Muscle layer of duodenum (tissue), 2 donors: ENCODE measurements around the gene ADSS2.
A peak's percentile ranks its signal among the peaks of the same experiment; 100 is the strongest.

ENCODE experiments used
- H3K27ac ChIP-seq: one replicate; pipeline ENCODE4 v1.7.0; 2013; ENCODE audit warnings: mild to moderate bottlenecking, low read length
- H3K27me3 ChIP-seq: one replicate; pipeline ENCODE4 v1.7.0; 2013; ENCODE audit warnings: low read depth, mild to moderate bottlenecking, control low read depth, low read length
- H3K36me3 ChIP-seq, 2 donors: one replicate each; pipeline ENCODE4 v1.7.0; 2013; ENCODE audit warnings: low read length in 2 of 2, control low read depth in 1 of 2, mild to moderate bottlenecking in 1 of 2; ENCODE audit not compliant: insufficient read depth in 2 of 2, control insufficient read depth in 1 of 2
- H3K4me1 ChIP-seq, 2 donors: one replicate each; pipeline ENCODE4 v1.7.0; 2013; ENCODE audit warnings: low read length in 2 of 2, mild to moderate bottlenecking in 2 of 2, control low read depth in 1 of 2, moderate library complexity in 1 of 2; ENCODE audit not compliant: insufficient read depth in 2 of 2, control insufficient read depth in 1 of 2
- H3K4me3 ChIP-seq, 2 donors: one replicate each; pipeline ENCODE4 v1.7.0; 2013; ENCODE audit warnings: low read length in 2 of 2, low read depth in 1 of 2, mild to moderate bottlenecking in 1 of 2
- H3K9me3 ChIP-seq, 2 donors: one replicate each; pipeline ENCODE4 v1.7.0; 2013; ENCODE audit warnings: low read length in 2 of 2, control low read depth in 1 of 2, mild to moderate bottlenecking in 1 of 2; ENCODE audit not compliant: control insufficient read depth in 1 of 2
- donor health status: healthy.

The ADSS2 gene

DNA sequence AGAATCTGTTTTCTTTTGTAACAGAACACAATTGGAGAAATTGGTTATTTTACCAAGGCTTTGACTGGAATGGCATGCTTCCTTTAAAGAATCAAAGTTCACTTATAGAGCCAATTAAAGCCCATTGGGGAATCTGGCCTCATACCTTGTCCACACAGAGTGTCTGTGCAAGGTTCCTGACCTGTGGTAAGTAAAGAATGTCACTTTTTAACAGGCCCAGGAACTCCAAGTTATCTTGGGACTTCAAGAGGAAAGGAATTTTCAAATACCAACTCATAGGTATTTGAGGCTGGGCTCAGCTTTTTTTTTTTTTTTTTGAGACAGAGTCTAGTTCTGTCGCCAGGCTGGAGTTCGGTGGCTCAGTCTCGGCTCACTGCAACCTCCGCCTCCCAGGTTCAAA is 7.1 kb upstream of the ADSS2 start:
- H3K27ac ChIP-seq, result no peak overlapping the region
- peaks cover 0 to 11% of the 10 kb centered on the region in 2 donors for H3K4me1 ChIP-seq
- H3K36me3 ChIP-seq, result no peaks in the 10 kb centered on the region
- H3K4me3 ChIP-seq, result no peak overlapping the region
- no peaks in the 10 kb centered on the region for H3K9me3 ChIP-seq
- no peaks in the 10 kb centered on the region for H3K27me3 ChIP-seq

DNA sequence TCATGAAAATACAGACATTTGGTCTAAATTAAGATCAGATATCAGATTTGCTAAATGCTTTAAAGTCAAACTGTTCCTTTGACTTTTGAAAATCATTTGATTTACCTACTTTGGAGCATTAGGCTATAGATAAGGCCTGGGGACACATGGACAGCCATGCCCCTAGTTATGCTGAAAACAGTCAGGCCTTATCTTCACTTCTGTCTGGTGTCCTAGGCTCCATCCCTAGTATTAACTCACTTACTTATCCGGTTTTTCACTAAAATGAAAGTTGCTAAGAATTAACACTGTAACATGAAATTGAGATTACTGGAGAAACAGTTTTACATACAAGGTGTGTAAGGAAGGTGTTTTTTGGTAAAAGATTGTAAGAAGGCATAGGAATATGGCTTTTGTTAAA is 4.9 kb upstream of the ADSS2 start:
- H3K27me3 ChIP-seq, result no peaks in the 10 kb centered on the region
- H3K36me3 ChIP-seq, result peaks cover 0 to under 1% of the 10 kb centered on the region in 2 donors
- no peak overlapping the region for H3K4me3 ChIP-seq
- H3K9me3 ChIP-seq, result no peaks in the 10 kb centered on the region
- H3K27ac ChIP-seq, result no peak overlapping the region
- peaks cover 0 to 8% of the 10 kb centered on the region in 2 donors for H3K4me1 ChIP-seq

DNA sequence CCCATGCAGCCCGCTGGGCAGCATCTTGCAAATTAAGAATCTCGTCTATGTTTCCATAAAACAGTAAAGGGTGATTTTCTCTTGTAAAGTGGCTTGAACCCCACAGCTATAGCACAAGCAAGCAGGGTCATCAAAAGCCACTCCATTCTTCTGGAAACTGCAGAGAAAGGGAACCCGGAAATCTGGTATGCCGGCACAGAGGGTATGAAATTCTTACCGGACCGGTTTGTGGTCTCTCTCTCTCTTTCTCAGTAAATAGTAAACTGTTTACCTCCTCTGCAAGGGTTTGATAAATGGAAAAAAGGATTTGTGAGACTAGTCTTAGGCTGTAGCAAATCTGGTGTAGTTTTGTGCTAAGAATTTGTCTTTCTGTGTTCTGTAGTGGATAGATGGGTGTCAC is 2.7 kb upstream of the ADSS2 start:
- H3K4me1 ChIP-seq, result peaks cover 7 to 13% of the 10 kb centered on the region in 2 donors
- H3K27me3 ChIP-seq, result no peaks in the 10 kb centered on the region
- no peak overlapping the region for H3K4me3 ChIP-seq
- peaks cover 0 to 5% of the 10 kb centered on the region in 2 donors for H3K36me3 ChIP-seq
- no peaks in the 10 kb centered on the region for H3K9me3 ChIP-seq
- H3K27ac ChIP-seq, result no peak overlapping the region

DNA sequence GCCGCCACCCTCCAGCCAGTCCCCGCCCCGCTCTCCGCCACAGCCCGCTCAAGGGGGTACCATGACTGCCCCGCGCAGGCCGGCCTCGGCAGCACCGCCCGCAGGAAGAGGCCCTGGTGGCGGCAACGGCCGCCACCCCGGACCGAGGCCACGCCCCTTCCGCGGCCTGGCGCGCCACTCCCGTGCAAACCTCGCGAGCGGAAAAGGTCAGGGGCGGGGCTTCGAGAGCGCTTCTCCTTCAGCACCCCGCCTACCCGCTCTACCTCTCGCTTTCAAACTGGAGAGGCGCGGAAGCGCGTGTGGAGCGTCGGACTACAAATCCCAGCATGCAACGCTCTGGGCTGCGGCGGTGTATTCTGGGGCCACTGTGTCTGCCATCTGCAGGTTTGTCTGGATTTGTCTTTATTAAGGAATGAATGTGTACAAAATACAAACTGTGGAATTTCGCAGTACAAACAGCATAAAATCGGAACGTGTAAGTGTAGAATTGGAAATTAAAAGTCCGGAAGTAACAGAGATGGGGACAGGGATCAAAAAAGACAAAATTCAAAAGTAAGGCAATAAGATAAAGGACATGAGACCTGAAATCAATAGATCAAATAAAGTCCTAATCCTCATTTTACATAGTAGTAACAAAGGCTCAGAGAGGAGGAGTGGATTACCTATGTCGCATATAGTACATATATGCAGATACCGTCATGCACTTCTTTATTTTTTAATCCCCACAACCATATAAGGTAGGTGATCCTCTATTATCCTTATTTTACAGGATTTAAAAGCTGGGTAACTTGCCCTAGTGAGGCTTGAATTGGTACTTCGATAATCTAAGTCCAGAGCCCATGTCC is 464 bp upstream of the ADSS2 start:
- no peaks in the 10 kb centered on the region for H3K9me3 ChIP-seq
- H3K36me3 ChIP-seq, result peaks cover 0 to 5% of the 10 kb centered on the region in 2 donors
- H3K4me3 ChIP-seq, result peak overlapping the region; percentile 52 to 84
- H3K27ac ChIP-seq, result peak overlapping the region; percentile 20
- no peaks in the 10 kb centered on the region for H3K27me3 ChIP-seq
- H3K4me1 ChIP-seq, result peaks cover 7 to 29% of the 10 kb centered on the region in 2 donors

DNA sequence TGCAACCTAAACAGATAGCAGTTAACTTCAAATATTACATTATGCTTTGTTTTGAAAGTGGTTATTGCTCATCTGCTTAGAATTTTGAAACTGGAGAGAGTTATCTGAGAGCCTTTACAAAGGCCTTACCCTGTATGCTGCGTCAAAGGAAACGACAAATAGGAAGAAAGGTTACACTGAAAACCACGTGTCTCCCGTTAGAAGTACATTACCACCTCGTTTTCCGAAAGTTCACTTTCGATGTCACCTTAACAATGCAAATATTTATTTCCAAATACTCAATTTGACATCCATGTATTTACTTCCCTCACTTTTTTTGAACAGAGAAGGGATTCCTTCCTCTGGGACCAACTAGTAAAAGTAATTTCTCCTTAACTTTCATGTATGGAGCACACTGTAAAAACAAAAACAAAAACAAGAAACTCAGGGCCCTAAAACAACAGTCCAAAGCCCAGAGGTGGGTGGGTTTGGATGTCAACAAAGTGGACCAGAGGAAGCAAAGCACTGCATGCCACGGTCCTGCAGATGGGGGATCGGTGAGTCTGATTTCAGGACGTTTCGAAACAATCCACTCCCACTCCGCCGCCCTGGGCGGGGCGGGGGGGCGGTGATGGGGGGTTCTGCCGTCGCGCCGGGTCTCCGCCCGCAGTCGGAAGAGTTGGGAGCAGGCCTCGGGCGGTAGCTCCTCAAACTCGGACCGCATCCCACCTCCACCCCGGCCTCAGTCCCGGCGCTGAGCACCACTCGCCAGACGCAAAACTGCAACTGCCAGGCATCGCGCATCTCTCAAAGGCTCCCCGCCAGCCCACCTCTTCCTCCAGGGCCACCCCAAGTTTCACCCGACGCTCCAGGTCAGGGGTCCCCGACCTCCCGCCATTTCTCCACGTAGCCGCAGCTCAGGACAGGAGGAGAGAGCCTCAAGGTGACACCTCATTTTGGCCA is 841 bp downstream of the ADSS2 start:
- peaks cover 15 to 36% of the 10 kb centered on the region in 2 donors for H3K4me1 ChIP-seq

GRCh38 chr1:244449936-244450508 is 1.7 kb downstream of the ADSS2 start:
- Histone ChIP-seq H3K4me3 (peak overlapping the region; percentile 78 to 84), H3K27me3 (no peaks in the 10 kb centered on the region), H3K36me3 (peaks cover 0 to 5% of the 10 kb centered on the region in 2 donors), H3K9me3 (no peaks in the 10 kb centered on the region), H3K4me1 (peaks cover 22 to 43% of the 10 kb centered on the region in 2 donors), H3K27ac (peak overlapping the region; percentile 91)

More for the DNA sequence above, 841 bp downstream of the ADSS2 start:
- H3K27me3 ChIP-seq, result no peaks in the 10 kb centered on the region
- peak overlapping the region; percentile 91 for H3K27ac ChIP-seq
- peaks cover 0 to 5% of the 10 kb centered on the region in 2 donors for H3K36me3 ChIP-seq
- H3K9me3 ChIP-seq, result no peaks in the 10 kb centered on the region
- peak overlapping the region; percentile 78 to 84 for H3K4me3 ChIP-seq

- peaks cover 27 to 49% of the 10 kb centered on the region in 2 donors for H3K4me1 ChIP-seq
- no peak overlapping the region for H3K27ac ChIP-seq
- H3K4me3 ChIP-seq, result no peak overlapping the region
- no peaks in the 10 kb centered on the region for H3K9me3 ChIP-seq
- no peaks in the 10 kb centered on the region for H3K27me3 ChIP-seq
- peaks cover 0 to 5% of the 10 kb centered on the region in 2 donors for H3K36me3 ChIP-seq
Measured at GRCh38 chr1:244448279-244449036, 3.3 kb downstream of the ADSS2 start.

GRCh38 chr1:244447552-244447951 is 4.2 kb downstream of the ADSS2 start:
- Histone ChIP-seq H3K9me3 (no peaks in the 10 kb centered on the region), H3K27ac (no peak overlapping the region), H3K27me3 (no peaks in the 10 kb centered on the region), H3K4me3 (no peak overlapping the region), H3K36me3 (peaks cover 0 to 5% of the 10 kb centered on the region in 2 donors), H3K4me1 (peaks cover 27 to 49% of the 10 kb centered on the region in 2 donors)

DNA sequence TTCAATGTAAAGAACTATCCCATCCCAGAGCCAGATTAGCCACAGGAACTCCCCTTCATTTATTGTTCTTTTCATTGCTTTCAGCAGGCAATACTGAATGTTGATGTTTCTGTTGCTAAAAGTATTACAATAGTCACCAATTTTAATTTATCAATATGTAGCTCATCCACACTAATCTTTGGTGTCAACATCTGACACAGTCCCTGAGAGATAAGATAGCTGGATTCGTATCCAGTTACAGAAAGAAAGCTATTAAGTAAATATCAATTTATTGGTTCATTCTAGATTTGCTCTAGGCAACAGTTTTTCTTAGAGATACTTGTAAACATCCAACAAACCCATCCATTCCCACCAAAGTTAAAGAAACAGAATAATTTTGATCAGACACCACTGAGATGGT is 4.7 kb downstream of the ADSS2 start:
- Histone ChIP-seq H3K27ac (no peak overlapping the region), H3K9me3 (no peaks in the 10 kb centered on the region), H3K4me3 (no peak overlapping the region), H3K36me3 (peaks cover 0 to 5% of the 10 kb centered on the region in 2 donors), H3K27me3 (no peaks in the 10 kb centered on the region), H3K4me1 (peaks cover 27 to 52% of the 10 kb centered on the region in 2 donors)

DNA sequence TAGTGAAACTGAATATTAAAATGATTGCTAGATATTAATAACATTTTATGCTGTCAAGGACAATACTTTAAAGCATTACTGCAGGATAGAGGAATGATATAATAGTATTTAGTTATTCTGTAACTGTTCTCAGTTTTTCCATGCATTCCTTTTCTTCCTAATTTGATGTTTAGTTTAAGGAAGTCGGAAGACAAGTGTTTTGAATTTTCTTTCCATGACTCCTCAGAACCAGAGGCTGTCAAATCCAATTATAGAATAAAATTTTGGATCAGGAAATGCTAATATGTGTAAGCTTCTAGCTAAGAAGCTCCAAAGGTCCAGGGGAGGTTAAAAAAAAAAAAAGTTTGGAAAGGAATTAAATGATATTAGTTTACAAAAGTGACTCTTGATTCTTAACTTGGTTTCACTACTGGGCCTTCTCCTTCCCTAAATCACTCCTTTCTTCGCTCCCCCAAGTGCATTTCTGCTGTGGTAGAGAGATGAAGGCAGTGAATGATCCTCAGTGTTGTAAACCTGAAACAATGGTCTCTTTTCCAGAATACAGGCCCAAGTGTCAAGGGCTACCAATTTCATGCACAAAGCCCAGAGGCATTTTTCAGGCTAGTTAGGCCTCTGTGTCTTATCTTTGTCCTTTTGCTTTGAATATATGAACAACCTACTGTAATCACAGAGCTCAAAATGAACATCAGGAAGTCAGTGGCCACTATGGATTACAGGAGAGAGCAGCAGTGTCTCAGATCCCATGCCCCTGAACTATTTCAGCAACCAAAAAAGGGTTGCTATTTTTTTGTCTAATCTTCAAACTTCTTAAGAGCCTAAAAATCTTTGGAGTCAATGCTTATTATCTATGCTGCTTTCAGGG is 6.2 kb downstream of the ADSS2 start:
- H3K4me1 ChIP-seq, result peaks cover 27 to 52% of the 10 kb centered on the region in 2 donors

More for the DNA sequence above, 6.2 kb downstream of the ADSS2 start:
- Histone ChIP-seq H3K27me3 (no peaks in the 10 kb centered on the region), H3K9me3 (no peaks in the 10 kb centered on the region), H3K36me3 (no peaks in the 10 kb centered on the region), H3K27ac (peak overlapping the region; percentile 81), H3K4me3 (no peak overlapping the region)
